ENCODE results near the gene PAAF1. TPM values are rescaled to one million over a fixed set of nuclear protein-coding genes. Genes with fewer than 3 reads are reported as not detected.

PAAF1 gene
- total and polyA plus RNA-seq, 2 experiments from 2014 or later = 6.7 to 24.1 TPM

DNA sequence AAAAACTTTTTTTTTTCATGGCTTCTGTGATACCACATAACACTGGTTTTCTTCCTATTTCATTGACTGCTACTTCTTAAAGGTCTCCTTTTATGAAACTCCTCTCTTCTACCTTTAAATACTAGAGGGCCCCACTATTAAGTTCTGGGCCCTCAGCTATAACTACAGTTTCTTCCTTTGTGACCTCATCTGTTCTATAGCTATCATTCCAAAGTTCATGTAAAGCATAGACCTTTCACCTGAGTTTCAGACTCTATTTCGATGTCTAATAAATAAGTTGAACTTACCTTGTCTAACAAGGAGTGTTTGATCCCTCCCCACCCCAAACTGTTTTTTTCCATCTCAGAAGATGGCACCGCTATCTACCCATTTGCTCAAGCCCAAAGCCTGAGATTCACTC, 35.2 kb downstream of the PAAF1 start:
- H3F3A ChIP-seq (ENCODE audit: insufficient read depth) = peaks cover 4% of the 10 kb centered on the region; the same call in 1 of the 2 replicates
- H3K9me2 ChIP-seq (ENCODE audit: insufficient read depth) = no peaks in the 10 kb centered on the region
- no peaks in the 10 kb centered on the region for H3K79me2 ChIP-seq (ENCODE audit: insufficient read depth)
- 97 to 99% methylated on average over 2 of the region's 2 CpGs for WGBS, 2 experiments (ENCODE audit: low coverage in 1 of 2, low lambda C conversion rate in 2 of 2, missing lambda C conversion rate in 2 of 2)
- H3K4me1 ChIP-seq (ENCODE audit: insufficient read depth) = 0 out of 2 replicates have a peak, but pooled peaks cover 1% of the 10 kb centered on the region
- no peaks in the 10 kb centered on the region for H3K9me3 ChIP-seq (ENCODE audit: low read depth)
- H3K4me3 ChIP-seq = no peak overlapping the region
- no peak for TF ChIP-seq EZH2 (IDR thresholded peaks at IDR 0.05; ENCODE audit: insufficient read depth, poor library complexity, severe bottlenecking)
- no peak for TF ChIP-seq EZH2phosphoT487 (IDR thresholded peaks at IDR 0.05; ENCODE audit: insufficient read depth, low read depth)
- no peak overlapping the region for H3K9ac ChIP-seq
- H3K27ac ChIP-seq = no peak overlapping the region
- H3K4me2 ChIP-seq (ENCODE audit: unreplicated experiment) = no peak overlapping the region
- H4K20me1 ChIP-seq (ENCODE audit: insufficient read depth) = no peaks in the 10 kb centered on the region
- in situ Hi-C loops (cut with MboI) = no loop called here
- DNase-seq = no peak
- H3K27me3 ChIP-seq (replicated peaks; ENCODE audit: insufficient read depth) = no peaks in the 10 kb centered on the region
- peaks cover 9% of the 10 kb centered on the region; the same call in 1 of the 2 replicates for H3K36me3 ChIP-seq (ENCODE audit: low read depth)
- H2AFZ ChIP-seq = no peak overlapping the region

GRCh38 chr11:73913472-73913871, 36.7 kb downstream of the PAAF1 start:
- DNase-seq = no peak
- Histone ChIP-seq H3K9me3 (ENCODE audit: low read depth) (no peaks in the 10 kb centered on the region), H3K4me3 (no peak overlapping the region), H4K20me1 (ENCODE audit: insufficient read depth) (no peaks in the 10 kb centered on the region), H3K9me2 (ENCODE audit: insufficient read depth) (no peaks in the 10 kb centered on the region), H3K9ac (no peak overlapping the region), H3K4me1 (ENCODE audit: insufficient read depth) (no peaks in the 10 kb centered on the region), H3K27me3 (replicated peaks; ENCODE audit: insufficient read depth) (no peaks in the 10 kb centered on the region), H3K4me2 (ENCODE audit: unreplicated experiment) (no peak overlapping the region), H3K79me2 (ENCODE audit: insufficient read depth) (no peaks in the 10 kb centered on the region), H3F3A (ENCODE audit: insufficient read depth) (peaks cover 4% of the 10 kb centered on the region; the same call in 1 of the 2 replicates), H2AFZ (no peak overlapping the region), H3K27ac (no peak overlapping the region), H3K36me3 (ENCODE audit: low read depth) (peaks cover 9% of the 10 kb centered on the region; the same call in 1 of the 2 replicates)
- TF ChIP-seq EZH2phosphoT487 (IDR thresholded peaks at IDR 0.05; ENCODE audit: insufficient read depth, low read depth) (no peak), EZH2 (IDR thresholded peaks at IDR 0.05; ENCODE audit: insufficient read depth, poor library complexity, severe bottlenecking) (no peak)
- in situ Hi-C loops (cut with MboI) = no loop called here

DNA sequence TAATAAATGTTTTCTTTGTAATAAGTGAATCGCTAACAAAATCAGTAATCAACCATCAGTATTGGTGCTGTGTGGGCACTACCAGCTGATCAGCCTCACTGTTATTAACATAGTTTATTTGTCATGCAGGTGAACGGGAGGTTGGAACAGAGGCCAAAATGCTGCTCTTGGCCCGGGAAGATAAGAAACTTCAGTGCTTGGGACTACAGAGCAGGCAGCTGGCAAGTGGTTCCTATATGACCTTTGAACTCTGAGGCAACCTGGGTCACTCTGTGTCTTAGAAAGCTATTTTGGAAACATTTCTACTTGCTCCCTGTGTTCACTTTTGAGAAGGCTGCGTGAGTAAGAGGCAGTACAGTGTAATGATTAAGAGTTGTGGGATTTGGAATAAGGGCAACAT, 37.5 kb downstream of the PAAF1 start:
- Histone ChIP-seq H3K4me2 (ENCODE audit: unreplicated experiment) (no peak overlapping the region), H3K9ac (no peak overlapping the region), H3K27ac (no peak overlapping the region), H3K36me3 (ENCODE audit: low read depth) (peaks cover 15% of the 10 kb centered on the region; the same call in 1 of the 2 replicates), H3K4me1 (ENCODE audit: insufficient read depth) (no peaks in the 10 kb centered on the region), H3K27me3 (replicated peaks; ENCODE audit: insufficient read depth) (no peaks in the 10 kb centered on the region), H3K9me2 (ENCODE audit: insufficient read depth) (no peaks in the 10 kb centered on the region), H3K9me3 (ENCODE audit: low read depth) (no peaks in the 10 kb centered on the region), H3K79me2 (ENCODE audit: insufficient read depth) (no peaks in the 10 kb centered on the region), H3F3A (ENCODE audit: insufficient read depth) (peaks cover 4% of the 10 kb centered on the region; the same call in 1 of the 2 replicates), H3K4me3 (no peak overlapping the region), H2AFZ (no peak overlapping the region), H4K20me1 (ENCODE audit: insufficient read depth) (no peaks in the 10 kb centered on the region)
- no peak for DNase-seq
- in situ Hi-C loops (cut with MboI) = no loop called here
- WGBS, 2 experiments (ENCODE audit: low coverage in 1 of 2, low lambda C conversion rate in 2 of 2, missing lambda C conversion rate in 2 of 2) = 85 to 89% methylated on average over 4 of the region's 4 CpGs
- TF ChIP-seq EZH2 (IDR thresholded peaks at IDR 0.05; ENCODE audit: insufficient read depth, poor library complexity, severe bottlenecking) = no peak
- no peak for TF ChIP-seq EZH2phosphoT487 (IDR thresholded peaks at IDR 0.05; ENCODE audit: insufficient read depth, low read depth)

DNA sequence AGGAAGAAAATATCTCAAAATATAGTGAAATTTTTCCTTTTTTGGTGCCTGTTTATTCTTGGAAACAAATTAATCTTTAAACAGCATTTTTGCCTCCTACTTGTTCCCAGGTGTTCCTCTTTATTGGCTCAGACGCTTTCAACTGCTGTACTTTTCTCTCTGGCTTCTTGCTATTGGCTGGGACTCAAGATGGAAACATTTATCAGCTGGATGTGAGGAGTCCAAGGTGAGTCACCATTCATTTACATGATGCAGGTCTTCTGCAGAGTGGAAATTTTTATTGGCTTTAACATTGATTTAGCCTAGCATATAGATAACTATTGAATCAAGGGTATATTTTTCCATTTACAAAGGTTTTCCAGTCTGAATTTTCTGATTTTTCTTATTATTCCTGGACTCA, 39.6 kb downstream of the PAAF1 start:
- H3K9me3 ChIP-seq (ENCODE audit: low read depth) = no peaks in the 10 kb centered on the region
- H3K4me1 ChIP-seq (ENCODE audit: insufficient read depth) = no peaks in the 10 kb centered on the region
- H3K36me3 ChIP-seq (ENCODE audit: low read depth) = peaks cover 20% of the 10 kb centered on the region; the same call in 1 of the 2 replicates
- peak; percentile 63 for DNase-seq
- H3K27ac ChIP-seq = no peak overlapping the region
- no peak overlapping the region for H3K9ac ChIP-seq
- no peaks in the 10 kb centered on the region for H3K79me2 ChIP-seq (ENCODE audit: insufficient read depth)
- no peaks in the 10 kb centered on the region for H3K9me2 ChIP-seq (ENCODE audit: insufficient read depth)
- peaks cover 4% of the 10 kb centered on the region; the same call in 1 of the 2 replicates for H3F3A ChIP-seq (ENCODE audit: insufficient read depth)
- no peaks in the 10 kb centered on the region for H4K20me1 ChIP-seq (ENCODE audit: insufficient read depth)
- WGBS, 2 experiments (ENCODE audit: low coverage in 1 of 2, low lambda C conversion rate in 2 of 2, missing lambda C conversion rate in 2 of 2) = 54 to 69% methylated on average over 1 of the region's 1 CpG
- TF ChIP-seq EZH2phosphoT487 (IDR thresholded peaks at IDR 0.05; ENCODE audit: insufficient read depth, low read depth) = no peak
- TF ChIP-seq EZH2 (IDR thresholded peaks at IDR 0.05; ENCODE audit: insufficient read depth, poor library complexity, severe bottlenecking) = no peak
- no peaks in the 10 kb centered on the region for H3K27me3 ChIP-seq (replicated peaks; ENCODE audit: insufficient read depth)
- no peak overlapping the region for H2AFZ ChIP-seq
- no peak overlapping the region for H3K4me3 ChIP-seq
- H3K4me2 ChIP-seq (ENCODE audit: unreplicated experiment) = no peak overlapping the region
- in situ Hi-C loops (cut with MboI) = no loop called here

DNA sequence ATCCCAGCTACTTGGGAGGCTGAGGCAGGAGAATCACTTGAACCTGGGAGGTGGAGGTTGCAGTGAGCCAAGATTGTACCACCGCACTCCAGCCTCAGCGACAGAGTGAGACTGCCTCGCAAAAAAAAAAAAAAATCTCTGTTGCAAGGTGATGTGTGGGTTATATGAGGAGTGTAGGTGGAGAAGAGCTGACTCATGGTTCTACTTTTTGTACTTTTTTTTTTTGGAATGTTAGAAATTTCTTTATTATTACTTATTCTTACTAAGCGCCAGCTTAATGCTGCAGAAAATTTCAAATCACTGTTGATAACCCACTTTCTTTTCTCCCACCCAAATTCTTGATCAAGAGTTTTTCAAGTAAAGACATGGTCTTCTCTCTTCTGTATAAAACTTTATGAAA, 44.4 kb downstream of the PAAF1 start:
- Histone ChIP-seq H3F3A (ENCODE audit: insufficient read depth) (no peaks in the 10 kb centered on the region), H3K27ac (no peak overlapping the region), H3K4me3 (no peak overlapping the region), H3K36me3 (ENCODE audit: low read depth) (peaks cover 21% of the 10 kb centered on the region; the same call in 1 of the 2 replicates), H3K9me3 (ENCODE audit: low read depth) (no peaks in the 10 kb centered on the region), H3K4me1 (ENCODE audit: insufficient read depth) (no peaks in the 10 kb centered on the region), H2AFZ (no peak overlapping the region), H3K9me2 (ENCODE audit: insufficient read depth) (no peaks in the 10 kb centered on the region), H3K9ac (no peak overlapping the region), H4K20me1 (ENCODE audit: insufficient read depth) (no peaks in the 10 kb centered on the region), H3K79me2 (ENCODE audit: insufficient read depth) (no peaks in the 10 kb centered on the region), H3K27me3 (replicated peaks; ENCODE audit: insufficient read depth) (no peaks in the 10 kb centered on the region), H3K4me2 (ENCODE audit: unreplicated experiment) (no peak overlapping the region)
- TF ChIP-seq EZH2 (IDR thresholded peaks at IDR 0.05; ENCODE audit: insufficient read depth, poor library complexity, severe bottlenecking) (no peak), EZH2phosphoT487 (IDR thresholded peaks at IDR 0.05; ENCODE audit: insufficient read depth, low read depth) (no peak)
- in situ Hi-C loops (cut with MboI) = no loop called here
- DNase-seq = no peak
- WGBS, 2 experiments (ENCODE audit: low coverage in 1 of 2, low lambda C conversion rate in 2 of 2, missing lambda C conversion rate in 2 of 2) = 95 to 100% methylated on average over 4 of the region's 4 CpGs
